IPS DF 19.7 (cell line): ENCODE measurements around the gene GUCA2A.

ENCODE experiments used
- DNase-seq: peaks from one replicate; pipeline ENCODE4 v3.0.0-alpha.2; 2013; ENCODE audit warnings: low read depth, low spot score

GUCA2A gene

DNA sequence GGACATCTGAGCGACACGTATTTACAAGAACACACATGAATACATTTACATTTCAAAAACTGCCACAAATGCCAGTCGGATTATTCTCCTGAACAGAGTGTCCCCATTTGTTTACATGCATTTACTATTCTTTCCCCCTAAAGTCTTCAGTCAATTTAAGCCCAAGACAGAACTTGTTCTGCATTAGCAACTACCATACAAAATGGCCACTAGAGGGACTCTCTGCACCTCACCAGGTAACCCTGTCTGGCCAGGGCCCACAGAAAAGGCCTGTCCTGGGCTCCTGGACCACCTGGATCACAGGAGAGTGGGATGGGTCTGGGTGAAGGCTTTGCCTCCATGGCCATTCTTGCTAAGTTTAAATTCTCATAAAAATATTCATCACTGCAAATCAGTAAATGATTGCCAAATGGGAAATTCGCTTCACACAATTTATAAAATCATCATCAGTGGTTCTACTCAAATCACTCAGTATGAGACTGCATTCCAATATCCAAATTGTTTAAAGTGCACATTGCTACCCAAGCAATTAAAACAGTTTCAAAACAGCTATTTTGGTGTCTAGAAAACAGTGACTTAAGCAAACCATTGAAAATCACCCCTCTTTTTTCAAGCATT, 12.5 kb upstream of the GUCA2A start:
- DNase-seq: peak; percentile 50

DNA sequence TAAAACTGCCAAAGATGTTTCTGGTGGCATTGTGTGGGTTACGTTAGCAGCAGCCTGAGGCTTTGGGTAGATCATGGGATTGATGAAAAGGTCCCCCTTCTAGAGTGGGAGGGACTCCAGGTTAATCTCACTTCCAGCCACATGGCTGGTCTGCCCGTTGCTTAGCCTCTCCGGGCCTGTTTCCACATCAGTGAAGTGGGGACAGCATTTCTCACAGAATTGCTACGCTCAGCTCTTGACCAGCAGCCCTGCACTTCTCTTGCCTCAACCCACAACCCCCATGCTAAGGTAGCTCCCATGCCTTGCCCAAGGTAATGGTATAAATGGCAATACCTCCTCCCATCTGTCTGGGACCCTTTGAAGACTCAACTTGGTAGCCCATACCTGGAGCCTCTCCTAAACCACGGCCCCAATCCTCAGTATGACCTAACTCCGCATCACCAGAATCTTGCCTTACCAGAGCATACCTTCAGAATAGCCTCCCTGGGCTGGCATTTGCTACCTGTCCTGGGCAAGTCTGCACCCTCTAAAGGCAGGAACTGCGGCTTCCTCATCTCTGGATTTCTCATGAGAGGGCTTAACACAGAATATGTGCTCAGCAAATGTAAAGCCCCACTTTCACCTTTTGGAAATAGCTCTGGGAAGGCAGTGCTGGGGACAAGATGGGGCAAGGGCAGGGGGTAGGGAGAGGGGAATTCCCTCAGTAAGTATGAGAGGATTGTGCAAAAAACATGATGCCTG, 10.9 kb upstream of the GUCA2A start:
- DNase-seq: no peak

- DNase-seq: no peak
Observed at GRCh38 chr1:42173961-42174735, 9.6 kb upstream of the GUCA2A start.

- peak; percentile 25 for DNase-seq
Observed at GRCh38 chr1:42173155-42173933, 8.8 kb upstream of the GUCA2A start.

GRCh38 chr1:42172381-42173133, 8.0 kb upstream of the GUCA2A start:
- no peak for DNase-seq

DNA sequence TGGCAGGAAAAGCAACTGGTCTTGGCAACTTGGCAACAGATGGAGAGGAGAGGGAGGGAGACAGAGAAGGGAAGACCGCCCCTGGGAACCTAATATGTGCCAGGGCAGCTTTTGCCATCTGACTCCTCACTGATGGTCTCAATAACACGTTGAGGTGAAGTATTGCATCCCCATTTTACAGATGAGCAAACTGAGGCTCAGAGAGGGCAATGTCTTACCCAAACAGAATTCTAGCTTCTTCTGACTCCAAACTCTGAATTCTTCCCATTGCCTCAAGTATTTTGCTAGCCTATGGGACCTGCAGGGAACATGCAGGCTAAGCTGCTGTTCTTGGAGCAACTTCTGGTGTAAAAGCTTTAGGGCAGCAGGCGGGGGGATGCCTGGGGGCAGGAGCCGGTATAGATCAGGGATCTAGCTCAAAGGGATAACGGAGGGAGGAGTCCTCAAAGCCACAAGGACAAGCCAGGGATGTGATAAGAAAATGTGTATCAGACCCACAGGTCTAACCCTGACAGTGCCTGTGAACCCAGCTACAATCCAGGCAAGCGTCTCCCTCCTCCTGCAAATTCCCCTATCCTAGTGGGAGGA, 7.2 kb upstream of the GUCA2A start:
- DNase-seq: no peak

GRCh38 chr1:42170779-42171621, 6.5 kb upstream of the GUCA2A start:
- DNase-seq: no peak

DNA sequence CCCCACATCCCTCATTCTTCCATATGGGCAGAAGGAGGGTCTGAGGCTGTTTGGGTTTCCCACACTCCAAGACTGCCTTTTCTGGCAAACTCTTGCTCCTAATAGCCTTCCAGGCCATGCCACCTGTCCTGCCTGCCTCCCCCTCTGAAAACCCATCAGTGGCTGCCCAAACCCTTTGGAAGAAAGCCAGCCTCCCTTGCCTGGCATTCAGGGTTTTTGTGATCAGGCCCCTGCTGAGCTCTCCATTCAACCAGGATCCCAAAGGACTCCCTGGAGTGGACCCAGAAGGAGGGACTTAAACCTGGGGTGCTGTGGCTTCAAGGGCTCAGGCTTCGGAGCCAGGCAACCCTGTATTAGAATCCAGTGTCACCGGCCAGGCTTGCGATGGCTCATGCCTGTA, 4.2 kb upstream of the GUCA2A start:
- DNase-seq: no peak

DNA sequence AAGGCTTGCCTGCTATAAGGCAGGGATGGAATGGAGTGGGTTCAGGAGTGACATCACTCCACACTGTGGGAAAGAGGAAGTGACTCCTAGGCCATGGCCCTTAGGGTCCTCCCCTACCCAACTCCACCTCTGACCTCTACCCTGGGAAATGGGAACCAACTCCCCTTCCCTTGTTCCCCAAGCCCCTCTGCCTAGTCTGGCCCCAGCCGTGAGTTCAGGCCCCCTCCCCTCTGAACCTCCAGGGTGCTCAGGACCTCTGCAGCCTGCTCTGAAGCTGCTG, 3.8 kb upstream of the GUCA2A start:
- no peak for DNase-seq

GRCh38 chr1:42167611-42168390, 3.3 kb upstream of the GUCA2A start:
- DNase-seq: no peak

DNA sequence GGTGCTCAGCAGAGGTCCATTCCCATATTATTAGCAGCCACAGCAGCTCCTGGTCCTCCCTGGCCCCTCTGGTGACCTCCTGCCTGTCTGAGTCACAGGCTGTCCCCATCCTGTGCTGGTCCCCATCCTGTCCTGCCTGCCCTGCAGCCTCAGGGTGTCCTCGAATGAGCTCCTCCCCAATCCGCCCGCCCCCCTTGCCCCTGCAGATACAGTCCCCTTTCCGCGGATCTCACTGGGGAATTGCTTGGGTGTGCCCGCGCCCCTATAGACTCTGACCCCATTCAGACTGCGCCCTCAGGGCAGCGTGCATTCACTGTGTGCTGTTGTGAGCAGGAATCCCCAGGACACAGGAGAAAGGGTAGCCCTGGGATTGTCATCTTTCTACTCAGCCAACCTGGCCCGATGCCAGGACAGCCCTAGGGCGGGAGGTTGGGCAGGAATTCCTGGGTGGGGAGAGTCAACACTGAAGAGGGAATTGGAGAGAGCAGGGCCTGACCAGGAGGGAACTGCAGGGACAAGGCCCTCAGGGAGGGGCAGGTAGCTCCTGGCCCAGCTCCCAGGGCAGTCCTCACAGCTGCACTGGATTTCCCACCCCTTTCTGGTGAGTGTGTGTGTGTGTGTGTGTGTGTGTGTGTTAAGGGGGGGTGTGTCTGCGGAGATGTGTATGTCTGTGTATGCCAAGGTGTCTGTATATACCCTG, 1.1 kb upstream of the GUCA2A start:
- no peak for DNase-seq

- no peak for DNase-seq
Observed at GRCh38 chr1:42163536-42164503, 725 bp downstream of the GUCA2A start.

- DNase-seq: no peak
Observed at GRCh38 chr1:42163114-42163513, 1.4 kb downstream of the GUCA2A start.

- no peak for DNase-seq
Observed at GRCh38 chr1:42162181-42162580, 2.4 kb downstream of the GUCA2A start.

DNA sequence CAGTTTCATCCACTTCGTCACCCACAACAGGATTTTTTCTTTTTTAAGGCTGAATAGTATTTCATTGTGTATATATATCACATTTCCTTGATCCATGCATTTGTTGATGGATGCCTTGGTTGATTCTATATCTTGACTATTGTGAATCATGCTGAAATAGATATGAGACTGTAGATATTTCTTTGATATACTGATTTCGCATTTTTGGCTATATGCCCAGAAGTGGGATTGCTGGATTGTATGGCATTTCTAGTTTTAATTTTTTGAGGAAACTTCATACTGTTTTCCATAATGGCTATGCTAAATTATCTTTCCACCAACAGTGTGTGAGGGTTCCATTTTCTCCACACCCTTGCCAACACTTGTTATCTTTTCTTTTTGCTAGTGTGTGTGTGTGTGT, 6.4 kb downstream of the GUCA2A start:
- DNase-seq: no peak

DNA sequence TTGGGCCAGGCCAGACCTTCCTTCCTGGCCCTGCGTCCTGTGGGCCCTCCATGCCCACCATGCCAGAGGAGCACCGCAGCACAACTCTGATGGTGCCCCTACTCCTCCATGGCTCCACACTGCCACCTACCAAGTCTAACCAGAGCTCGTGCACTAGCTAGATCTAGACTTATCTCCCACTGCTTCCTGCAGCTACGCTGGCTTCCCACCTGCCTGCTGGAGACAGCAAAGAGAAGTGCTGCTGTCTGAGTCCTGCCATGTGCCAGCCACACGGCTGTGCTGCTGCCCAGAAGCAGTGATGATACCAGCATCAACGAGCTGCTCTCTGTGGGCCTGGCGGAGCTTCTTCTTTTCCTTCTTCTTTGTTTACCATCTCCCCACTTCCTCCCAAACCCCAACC, 6.9 kb downstream of the GUCA2A start:
- DNase-seq: no peak

DNA sequence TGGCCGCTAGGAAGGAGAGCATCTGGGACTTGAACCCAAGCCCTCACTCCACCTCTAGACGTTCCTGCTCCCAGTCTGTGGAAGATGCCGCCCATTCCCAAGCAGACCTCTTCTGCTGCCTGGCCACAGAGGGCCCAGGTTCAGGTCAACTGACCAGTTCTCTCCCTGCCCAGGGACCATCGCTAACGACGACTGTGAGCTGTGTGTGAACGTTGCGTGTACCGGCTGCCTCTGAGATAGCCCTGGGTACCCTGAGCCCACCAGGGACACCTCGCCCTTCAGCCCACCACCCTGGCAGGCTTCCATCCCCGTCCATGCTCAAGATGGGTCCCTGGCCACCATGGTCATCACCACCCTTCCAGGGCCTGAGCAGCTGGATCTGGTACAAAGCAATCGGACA, 9.2 kb downstream of the GUCA2A start:
- DNase-seq: no peak

DNA sequence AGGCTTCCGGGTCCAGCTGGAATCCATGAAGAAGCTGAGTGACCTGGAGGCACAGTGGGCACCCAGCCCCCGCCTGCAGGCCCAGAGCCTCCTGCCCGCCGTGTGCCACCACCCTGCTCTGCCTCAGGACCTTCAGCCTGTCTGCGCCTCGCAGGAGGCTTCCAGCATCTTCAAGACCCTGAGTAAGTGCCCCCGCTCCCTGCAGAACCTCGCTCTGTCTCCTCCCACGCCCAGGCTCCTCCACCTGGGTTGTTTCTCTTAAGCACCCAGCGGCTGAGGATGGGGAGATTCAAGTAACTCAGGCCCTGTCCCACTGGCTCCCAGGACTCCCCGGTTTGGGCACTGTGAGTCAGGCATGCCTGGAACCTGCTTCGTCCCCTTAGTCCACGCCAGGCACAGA, 9.9 kb downstream of the GUCA2A start:
- no peak for DNase-seq
